Neural cell (in vitro differentiated cells): ENCODE results near the gene PROCA1. TPM values are rescaled to one million over a fixed set of nuclear protein-coding genes. Genes with fewer than 3 reads are reported as not detected.
A peak's percentile ranks its signal among the peaks of the same experiment; 100 is the strongest.

ENCODE experiments used
- H2AFZ ChIP-seq: fragments of 200-600, 300-800 bp; sonication (generic), shearing (Covaris generic); 2 replicates; pipeline ENCODE4 v1.6.0; 2014; ENCODE audit warnings: low read depth, mild to moderate bottlenecking, antibody characterized with exemption, low read length, moderate library complexity
- H3F3A ChIP-seq: fragments of 200-600 bp; shearing (Covaris generic); 2 replicates; pipeline ENCODE4 v1.6.1; 2016; ENCODE audit warnings: mild to moderate bottlenecking, moderate library complexity, mixed read lengths, antibody characterized with exemption, low read length; ENCODE audit not compliant: insufficient read depth, poor library complexity, severe bottlenecking
- H3K27ac ChIP-seq: fragments of 200-600, 300-800 bp; sonication (generic), shearing (Covaris generic); 2 replicates; pipeline ENCODE4 v1.5.1; 2014; ENCODE audit warnings: mild to moderate bottlenecking, low read length, moderate library complexity
- H3K27me3 ChIP-seq: fragments of 300-800, 200-600 bp; sonication (generic), shearing (Covaris generic); 2 replicates; pipeline ENCODE4 v1.6.0; 2014; ENCODE audit warnings: mild to moderate bottlenecking, low read depth, low read length, moderate library complexity; ENCODE audit not compliant: insufficient read depth
- H3K36me3 ChIP-seq: fragments of 300-800, 200-600 bp; sonication (generic), shearing (Covaris generic); 2 replicates; pipeline ENCODE4 v1.5.1; 2014; ENCODE audit warnings: mild to moderate bottlenecking, antibody characterized with exemption, low read length, moderate library complexity; ENCODE audit not compliant: insufficient read depth
- H3K4me2 ChIP-seq: fragments of 300-800, 200-600 bp; sonication (generic), shearing (Covaris generic); 2 replicates; pipeline ENCODE4 v1.6.0; 2014; ENCODE audit warnings: mild to moderate bottlenecking, low read length
- H3K4me3 ChIP-seq: fragments of 300-800, 200-600 bp; sonication (generic), shearing (Covaris generic); 2 replicates; pipeline ENCODE4 v1.5.1; 2014; ENCODE audit warnings: mild to moderate bottlenecking, low read length, moderate library complexity
- H3K79me2 ChIP-seq: fragments of 200-600 bp; shearing (Covaris generic); replicated peaks from 2 replicates; pipeline ENCODE4 v1.6.0; 2014; ENCODE audit warnings: mild to moderate bottlenecking, low read length, moderate library complexity; ENCODE audit not compliant: insufficient read depth
- H3K9ac ChIP-seq: fragments of 300-800, 200-600 bp; sonication (generic), shearing (Covaris generic); 2 replicates; pipeline ENCODE4 v1.6.1; 2016; ENCODE audit warnings: mild to moderate bottlenecking, low read length, mixed read lengths
- H3K9me2 ChIP-seq: fragments of 200-600 bp; shearing (Covaris generic); 2 replicates; pipeline ENCODE4 v1.6.1; 2016; ENCODE audit warnings: mild to moderate bottlenecking, low read length, mixed read lengths; ENCODE audit not compliant: insufficient read depth
- H3K9me3 ChIP-seq: fragments of 200-600, 300-800 bp; sonication (generic), shearing (Covaris generic); 2 replicates; pipeline ENCODE4 v1.6.1; 2016; ENCODE audit warnings: mild to moderate bottlenecking, mixed run types, low read length, moderate library complexity, mixed read lengths
- H4K20me1 ChIP-seq: fragments of 200-600 bp; shearing (Covaris generic); 2 replicates; pipeline ENCODE4 v1.6.1; 2016; ENCODE audit warnings: mild to moderate bottlenecking, mixed run types; ENCODE audit not compliant: insufficient read depth
- CTCF ChIP-seq: fragments of 450-650 bp; IDR thresholded peaks from 2 replicates; pipeline ENCODE4 v1.5.1; 2014; ENCODE audit warnings: antibody characterized with exemption, mild to moderate bottlenecking, moderate library complexity; ENCODE audit not compliant: poor library complexity, severe bottlenecking
- EP300 ChIP-seq: fragments of 450-650 bp; conservative IDR thresholded peaks from 2 replicates; pipeline ENCODE4 v1.6.1; 2014; ENCODE audit warnings: antibody characterized with exemption, mild to moderate bottlenecking, moderate library complexity; ENCODE audit not compliant: poor library complexity, severe bottlenecking
- EZH2 ChIP-seq: fragments of 200-600, 300-800 bp; shearing (Covaris generic), sonication (generic); IDR thresholded peaks from 2 replicates; pipeline ENCODE4 v1.6.1; 2014; ENCODE audit warnings: antibody characterized with exemption, low read length, borderline replicate concordance, mild to moderate bottlenecking; ENCODE audit not compliant: insufficient read depth, poor library complexity, severe bottlenecking
- MXI1 ChIP-seq: fragments of 450-650 bp; conservative IDR thresholded peaks from 2 replicates; pipeline ENCODE4 v1.6.1; 2014; ENCODE audit warnings: antibody characterized with exemption, mild to moderate bottlenecking; ENCODE audit not compliant: poor library complexity, severe bottlenecking
- POLR2AphosphoS5 ChIP-seq: IDR thresholded peaks from 2 replicates; pipeline ENCODE4 v1.6.1; 2012
- RAD21 ChIP-seq: fragments of 450-650 bp; conservative IDR thresholded peaks from 2 replicates; pipeline ENCODE4 v1.6.1; 2014; ENCODE audit warnings: antibody characterized with exemption, mild to moderate bottlenecking, moderate library complexity
- REST ChIP-seq: IDR thresholded peaks from 2 replicates; pipeline ENCODE4 v1.6.1; 2012; ENCODE audit warnings: borderline replicate concordance
- SMC3 ChIP-seq: fragments of 450-650 bp; conservative IDR thresholded peaks from 2 replicates; pipeline ENCODE4 v1.6.1; 2014; ENCODE audit warnings: antibody characterized with exemption, mild to moderate bottlenecking, moderate library complexity; ENCODE audit not compliant: poor library complexity
- TAF1 ChIP-seq: IDR thresholded peaks from 2 replicates; pipeline ENCODE4 v1.6.1; 2012; ENCODE audit warnings: low read depth
- polyA plus RNA-seq: library from polyadenylated mRNA; depleted of rRNA; stranded (reverse); fragments of >200 nt; gene quantifications from 2 replicates; pipeline ENCODE4 v1.2.3, GENCODE V29; 2014

Gene PROCA1
- polyA plus RNA-seq, 1 donor from 2014 or later: 20.7 TPM

- peaks cover 4% of the 10 kb centered on the region for H3K27me3 ChIP-seq
- no peak overlapping the region for H3K27ac ChIP-seq
- no peaks in the 10 kb centered on the region for H3K9me2 ChIP-seq
- H3K4me2 ChIP-seq: no peak overlapping the region
- H3K9ac ChIP-seq: no peak overlapping the region
- TF ChIP-seq RAD21 (no peak), POLR2AphosphoS5 (no peak), TAF1 (no peak), SMC3 (no peak), MXI1 (no peak)
- no peak overlapping the region for H3K4me3 ChIP-seq
- no peaks in the 10 kb centered on the region for H3K79me2 ChIP-seq
- no peak overlapping the region for H2AFZ ChIP-seq
- H3F3A ChIP-seq: no peaks in the 10 kb centered on the region
- H3K36me3 ChIP-seq: no peaks in the 10 kb centered on the region
- no peaks in the 10 kb centered on the region for H4K20me1 ChIP-seq
- H3K9me3 ChIP-seq: no peaks in the 10 kb centered on the region
These were observed 18.3 kb upstream of the PROCA1 start for GRCh38 chr17:28729950-28730330.

GRCh38 chr17:28728364-28729200 lies 16.9 kb upstream of the PROCA1 start, which contains the start of gene NEK8:
NEK8 (plus strand) TSS chr17:28728788; CDS start chr17:28728814, 26 bp downstream.
- Histone ChIP-seq H3F3A (no peaks in the 10 kb centered on the region), H3K9me2 (no peaks in the 10 kb centered on the region), H3K36me3 (no peaks in the 10 kb centered on the region), H2AFZ (peak within 1 kb of the TSS; percentile 95), H3K4me3 (peak within 1 kb of the TSS; percentile 93), H3K4me2 (peak within 1 kb of the TSS; percentile 94), H3K27me3 (peaks cover 4% of the 10 kb centered on the region), H3K27ac (peak within 1 kb of the TSS; percentile 58), H3K9ac (peak within 1 kb of the TSS; percentile 66), H3K79me2 (no peaks in the 10 kb centered on the region), H3K9me3 (no peaks in the 10 kb centered on the region), H4K20me1 (no peaks in the 10 kb centered on the region)
- peak; percentile 86 for TF ChIP-seq MXI1
- TF ChIP-seq POLR2AphosphoS5: peak; percentile 70
- no peak for TF ChIP-seq CTCF
- TF ChIP-seq RAD21: no peak
- TF ChIP-seq EP300: peak; percentile 20
- TF ChIP-seq REST: no peak
- TF ChIP-seq EZH2: no peak
- TF ChIP-seq SMC3: no peak
- no peak for TF ChIP-seq TAF1
